Choroid plexus epithelial cell (primary cell): Measurements from ENCODE around the gene P2RX2.

Experiments used
- DNase-seq: peaks from one replicate; pipeline ENCODE4 v3.0.0-alpha.2; 2010; ENCODE audit warnings: low read depth
- H3K4me3 ChIP-seq: 2 replicates; pipeline ENCODE4 v1.5.1; 2011; ENCODE audit warnings: low read depth, mild to moderate bottlenecking, control low read depth, low read length, moderate library complexity
- CTCF ChIP-seq: conservative IDR thresholded peaks from 2 replicates; pipeline ENCODE4 v1.5.1; 2011; ENCODE audit warnings: low read depth, mild to moderate bottlenecking, control low read depth, inconsistent platforms, low read length, moderate library complexity

Gene P2RX2

GRCh38 chr12:132606927-132607326, 11.6 kb upstream of the P2RX2 start:
- DNase-seq = no peak
- TF ChIP-seq CTCF = no peak

GRCh38 chr12:132608231-132609171, 10.1 kb upstream of the P2RX2 start:
- H3K4me3 ChIP-seq = no peak overlapping the region
- no peak for TF ChIP-seq CTCF
- peak; percentile 27 for DNase-seq

More at GRCh38 chr12:132606927-132607326, 11.6 kb upstream of the P2RX2 start:
- H3K4me3 ChIP-seq = no peak overlapping the region

GRCh38 chr12:132610051-132610759, 8.4 kb upstream of the P2RX2 start, which contains the start of gene LRCOL1:
Gene LRCOL1 (minus strand): TSS chr12:132610582. CDS start chr12:132606251, 4,331 bp downstream.
- H3K4me3 ChIP-seq = peak within 1 kb of the TSS; percentile 41
- DNase-seq = peak; percentile 90
- no peak for TF ChIP-seq CTCF

GRCh38 chr12:132610866-132611602, 7.5 kb upstream of the P2RX2 start:
- no peak for DNase-seq

GRCh38 chr12:132611620-132612019, 7.0 kb upstream of the P2RX2 start:
- no peak for TF ChIP-seq CTCF
- no peak for DNase-seq
- H3K4me3 ChIP-seq = no peak overlapping the region

More at GRCh38 chr12:132610866-132611602, 7.5 kb upstream of the P2RX2 start:
- no peak for TF ChIP-seq CTCF
- no peak overlapping the region for H3K4me3 ChIP-seq

- DNase-seq = no peak
- TF ChIP-seq CTCF = no peak
- no peak overlapping the region for H3K4me3 ChIP-seq
Measured at GRCh38 chr12:132614029-132614428, 4.5 kb upstream of the P2RX2 start.
